NT2/D1 (cell line): Measurements from ENCODE around the gene SOX10.

Source experiments
- YY1 ChIP-seq: IDR thresholded peaks from 2 replicates; pipeline ENCODE4 v1.6.1; 2011; ENCODE audit not compliant: insufficient read length, insufficient read depth
- ZNF274 ChIP-seq: IDR thresholded peaks from 2 replicates; pipeline ENCODE4 v1.6.1; 2011; ENCODE audit warnings: mild to moderate bottlenecking, low read depth, low read length

GRCh38 chr22:37985050-37985585 lies 763 bp upstream of the SOX10 start:
- TF ChIP-seq ZNF274 (no peak), YY1 (no peak)
